ENCODE measurements around the gene CLCNKA. TPM values are rescaled to one million over a fixed set of nuclear protein-coding genes. Genes with fewer than 3 reads are reported as not detected.
"Not testable (repeated sequence)": the region's sequence is repeated elsewhere in the genome, so short reads cannot be mapped to it uniquely, and the experiment has no call there.

The CLCNKA gene
- polyA plus RNA-seq, 1 donor: 0.18 TPM

DNA sequence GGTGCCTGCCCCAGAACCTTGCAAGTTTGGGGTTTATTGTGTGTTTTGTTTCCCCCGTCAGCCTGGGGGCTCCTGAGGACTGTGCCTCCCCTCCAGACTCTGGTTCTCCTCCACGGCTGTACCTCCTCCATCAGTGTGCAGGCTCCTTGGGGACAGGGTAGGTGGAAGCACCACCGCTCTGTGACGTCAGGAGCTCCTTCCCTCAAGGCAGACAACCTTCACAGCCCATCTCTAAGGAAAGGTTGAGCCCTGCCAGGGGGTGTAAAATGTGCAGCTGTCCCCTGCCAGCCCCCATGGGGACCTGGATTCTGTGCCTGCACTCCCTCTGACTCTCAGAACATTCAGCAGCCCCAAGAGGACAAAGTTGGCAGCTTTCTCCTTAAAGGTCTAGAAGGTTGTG lies 3.5 kb upstream of the CLCNKA start:
- no peaks in the 10 kb centered on the region for H3K27me3 ChIP-seq (ENCODE audit: control insufficient read depth, insufficient read depth, low read length)
- peaks cover 6% of the 10 kb centered on the region for H3K9me3 ChIP-seq (ENCODE audit: control insufficient read depth, low read depth, low read length)
- H3K27ac ChIP-seq (ENCODE audit: low read length): peak overlapping the region; percentile 89
- WGBS (ENCODE audit: insufficient coverage, low lambda C conversion rate): no CpG with 5 or more reads among the region's 4 CpGs
- no peak for DNase-seq
- H3K36me3 ChIP-seq (ENCODE audit: control insufficient read depth, insufficient read depth, low read length): no peaks in the 10 kb centered on the region
- no peak overlapping the region for H3K4me3 ChIP-seq (ENCODE audit: low read length)
- peaks cover 29% of the 10 kb centered on the region for H3K4me1 ChIP-seq (ENCODE audit: control insufficient read depth, insufficient read depth, low read length)

- Histone ChIP-seq H3K4me1 (ENCODE audit: control insufficient read depth, insufficient read depth, low read length) (peaks cover 24% of the 10 kb centered on the region), H3K27me3 (ENCODE audit: control insufficient read depth, insufficient read depth, low read length) (no peaks in the 10 kb centered on the region), H3K4me3 (ENCODE audit: low read length) (no peak overlapping the region), H3K27ac (ENCODE audit: low read length) (peak overlapping the region; percentile 89), H3K36me3 (ENCODE audit: control insufficient read depth, insufficient read depth, low read length) (no peaks in the 10 kb centered on the region), H3K9me3 (ENCODE audit: control insufficient read depth, low read depth, low read length) (peaks cover 4% of the 10 kb centered on the region)
- no CpG with 5 or more reads among the region's 23 CpGs for WGBS (ENCODE audit: insufficient coverage, low lambda C conversion rate)
- DNase-seq: no peak
Observed at GRCh38 chr1:16018749-16019643, 2.8 kb upstream of the CLCNKA start.

DNA sequence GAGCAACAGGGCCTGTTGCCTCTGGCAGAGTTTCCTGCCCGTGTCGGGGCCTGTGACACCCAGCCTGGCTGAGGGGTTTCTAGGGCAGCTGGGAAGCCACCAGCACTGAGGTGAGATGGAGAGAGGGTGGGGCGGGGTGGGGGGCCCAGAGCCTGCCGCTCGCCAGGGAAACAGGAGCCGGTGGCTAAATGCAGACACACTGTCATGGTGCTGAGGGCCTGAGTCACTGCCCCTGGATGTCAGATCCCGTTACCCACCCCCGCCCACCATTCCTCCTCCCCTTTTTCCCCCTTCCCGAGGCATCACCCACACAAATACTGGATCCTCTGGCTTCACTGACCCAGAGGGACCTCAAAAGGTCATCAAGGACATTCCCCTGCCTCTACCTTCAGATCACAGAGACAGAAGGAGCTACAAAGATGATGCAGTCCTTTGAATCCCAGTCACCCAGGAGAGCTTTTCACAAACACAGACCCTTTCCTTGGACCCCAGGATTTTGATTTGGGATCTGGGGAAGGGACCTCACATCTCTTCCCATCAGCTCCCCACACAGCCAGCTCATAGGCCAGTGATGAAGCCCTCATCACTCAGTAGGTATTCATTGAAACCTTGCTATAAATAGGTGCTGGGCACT lies 2.1 kb upstream of the CLCNKA start:
- WGBS (ENCODE audit: insufficient coverage, low lambda C conversion rate): no CpG with 5 or more reads among the region's 9 CpGs
- H3K4me3 ChIP-seq (ENCODE audit: low read length): no peak overlapping the region
- peak overlapping the region; percentile 89 for H3K27ac ChIP-seq (ENCODE audit: low read length)
- peaks cover 24% of the 10 kb centered on the region for H3K4me1 ChIP-seq (ENCODE audit: control insufficient read depth, insufficient read depth, low read length)
- no peaks in the 10 kb centered on the region for H3K36me3 ChIP-seq (ENCODE audit: control insufficient read depth, insufficient read depth, low read length)
- H3K9me3 ChIP-seq (ENCODE audit: control insufficient read depth, low read depth, low read length): peaks cover 4% of the 10 kb centered on the region
- no peak for DNase-seq
- H3K27me3 ChIP-seq (ENCODE audit: control insufficient read depth, insufficient read depth, low read length): no peaks in the 10 kb centered on the region

GRCh38 chr1:16020325-16020724 lies 1.5 kb upstream of the CLCNKA start:
- no peak overlapping the region for H3K4me3 ChIP-seq (ENCODE audit: low read length)
- no peak for DNase-seq
- H3K27ac ChIP-seq (ENCODE audit: low read length): no peak overlapping the region

GRCh38 chr1:16020878-16021277 lies 958 bp upstream of the CLCNKA start:
- DNase-seq; H3K9me3 ChIP-seq (ENCODE audit: control insufficient read depth, low read depth, low read length); H3K27ac ChIP-seq (ENCODE audit: low read length); H3K4me3 ChIP-seq (ENCODE audit: low read length); H3K36me3 ChIP-seq (ENCODE audit: control insufficient read depth, insufficient read depth, low read length); H3K27me3 ChIP-seq (ENCODE audit: control insufficient read depth, insufficient read depth, low read length): not testable (repeated sequence)
- peaks cover 20% of the 10 kb centered on the region for H3K4me1 ChIP-seq (ENCODE audit: control insufficient read depth, insufficient read depth, low read length)
- no CpG with 5 or more reads among the region's 9 CpGs for WGBS (ENCODE audit: insufficient coverage, low lambda C conversion rate)

More at GRCh38 chr1:16020325-16020724, 1.5 kb upstream of the CLCNKA start:
- peaks cover 20% of the 10 kb centered on the region for H3K4me1 ChIP-seq (ENCODE audit: control insufficient read depth, insufficient read depth, low read length)
- no peaks in the 10 kb centered on the region for H3K36me3 ChIP-seq (ENCODE audit: control insufficient read depth, insufficient read depth, low read length)
- no peaks in the 10 kb centered on the region for H3K27me3 ChIP-seq (ENCODE audit: control insufficient read depth, insufficient read depth, low read length)
- no CpG with 5 or more reads among the region's 6 CpGs for WGBS (ENCODE audit: insufficient coverage, low lambda C conversion rate)
- peaks cover 4% of the 10 kb centered on the region for H3K9me3 ChIP-seq (ENCODE audit: control insufficient read depth, low read depth, low read length)

DNA sequence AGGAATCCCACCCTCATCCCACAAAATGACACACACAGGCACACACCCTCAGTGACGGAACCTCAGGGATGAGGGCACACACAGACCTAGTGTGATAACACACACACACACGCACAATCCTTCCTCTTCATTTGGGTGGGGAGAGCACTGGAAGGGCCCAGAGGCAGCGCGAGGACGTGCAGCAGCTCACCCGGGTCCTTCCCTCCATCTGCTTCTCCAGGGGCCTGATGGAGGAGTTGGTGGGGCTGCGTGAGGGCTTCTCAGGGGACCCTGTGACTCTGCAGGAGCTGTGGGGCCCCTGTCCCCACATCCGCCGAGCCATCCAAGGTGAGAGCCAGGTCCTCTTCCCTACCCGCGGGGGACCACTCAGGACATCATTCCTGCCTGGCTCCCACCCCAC lies 557 bp downstream of the CLCNKA start:
- H3K27ac ChIP-seq (ENCODE audit: low read length): no peak overlapping the region
- H3K4me3 ChIP-seq (ENCODE audit: low read length): no peak overlapping the region
- peaks cover 26% of the 10 kb centered on the region for H3K4me1 ChIP-seq (ENCODE audit: control insufficient read depth, insufficient read depth, low read length)
- no peaks in the 10 kb centered on the region for H3K36me3 ChIP-seq (ENCODE audit: control insufficient read depth, insufficient read depth, low read length)
- H3K9me3 ChIP-seq (ENCODE audit: control insufficient read depth, low read depth, low read length): no peaks in the 10 kb centered on the region
- no peaks in the 10 kb centered on the region for H3K27me3 ChIP-seq (ENCODE audit: control insufficient read depth, insufficient read depth, low read length)
- no CpG with 5 or more reads among the region's 11 CpGs for WGBS (ENCODE audit: insufficient coverage, low lambda C conversion rate)
- no peak for DNase-seq

DNA sequence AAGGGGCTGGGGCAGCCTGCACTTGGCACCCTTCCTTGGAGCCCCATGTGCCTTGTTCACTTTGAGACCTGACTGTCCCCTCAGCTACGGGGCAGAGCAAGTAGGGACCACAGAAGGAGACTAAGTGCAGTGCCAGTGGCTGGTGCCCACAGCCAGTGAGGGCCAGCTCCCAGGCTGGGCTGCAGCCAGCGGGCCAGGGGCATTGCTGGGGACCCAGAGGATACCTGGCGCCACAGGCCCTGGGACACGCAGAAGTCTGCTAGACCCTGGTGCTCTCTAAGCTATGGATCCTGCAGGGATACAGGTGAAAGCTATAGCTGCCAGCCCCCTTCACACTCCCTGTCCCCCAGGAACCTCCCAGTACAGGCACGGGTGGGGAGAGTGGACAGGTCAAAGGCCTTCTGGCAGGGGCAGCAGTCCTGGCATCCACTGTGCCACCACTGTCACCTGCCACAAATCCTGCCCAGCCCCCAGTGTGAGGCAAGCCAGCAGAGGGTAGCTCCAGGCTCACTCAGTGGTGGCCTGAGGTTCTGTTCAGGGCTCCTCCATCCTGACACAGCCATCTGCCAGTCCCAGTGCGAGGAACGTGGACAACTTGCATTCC lies 1.3 kb downstream of the CLCNKA start:
- H3K27ac ChIP-seq (ENCODE audit: low read length): no peak overlapping the region
- no CpG with 5 or more reads among the region's 7 CpGs for WGBS (ENCODE audit: insufficient coverage, low lambda C conversion rate)

GRCh38 chr1:16026302-16026701 lies 4.5 kb downstream of the CLCNKA start:
- WGBS (ENCODE audit: insufficient coverage, low lambda C conversion rate): no CpG with 5 or more reads among the region's 10 CpGs
- H3K4me1 ChIP-seq (ENCODE audit: control insufficient read depth, insufficient read depth, low read length): peaks cover 12% of the 10 kb centered on the region
- H3K27ac ChIP-seq (ENCODE audit: low read length); H3K27me3 ChIP-seq (ENCODE audit: control insufficient read depth, insufficient read depth, low read length); H3K4me3 ChIP-seq (ENCODE audit: low read length); DNase-seq; H3K36me3 ChIP-seq (ENCODE audit: control insufficient read depth, insufficient read depth, low read length); H3K9me3 ChIP-seq (ENCODE audit: control insufficient read depth, low read depth, low read length): not testable (repeated sequence)

More for the DNA sequence above, 1.3 kb downstream of the CLCNKA start:
- Histone ChIP-seq H3K36me3 (ENCODE audit: control insufficient read depth, insufficient read depth, low read length) (no peaks in the 10 kb centered on the region), H3K9me3 (ENCODE audit: control insufficient read depth, low read depth, low read length) (no peaks in the 10 kb centered on the region), H3K4me3 (ENCODE audit: low read length) (no peak overlapping the region), H3K27me3 (ENCODE audit: control insufficient read depth, insufficient read depth, low read length) (peaks cover under 1% of the 10 kb centered on the region), H3K4me1 (ENCODE audit: control insufficient read depth, insufficient read depth, low read length) (peaks cover 26% of the 10 kb centered on the region)
- no peak for DNase-seq

DNA sequence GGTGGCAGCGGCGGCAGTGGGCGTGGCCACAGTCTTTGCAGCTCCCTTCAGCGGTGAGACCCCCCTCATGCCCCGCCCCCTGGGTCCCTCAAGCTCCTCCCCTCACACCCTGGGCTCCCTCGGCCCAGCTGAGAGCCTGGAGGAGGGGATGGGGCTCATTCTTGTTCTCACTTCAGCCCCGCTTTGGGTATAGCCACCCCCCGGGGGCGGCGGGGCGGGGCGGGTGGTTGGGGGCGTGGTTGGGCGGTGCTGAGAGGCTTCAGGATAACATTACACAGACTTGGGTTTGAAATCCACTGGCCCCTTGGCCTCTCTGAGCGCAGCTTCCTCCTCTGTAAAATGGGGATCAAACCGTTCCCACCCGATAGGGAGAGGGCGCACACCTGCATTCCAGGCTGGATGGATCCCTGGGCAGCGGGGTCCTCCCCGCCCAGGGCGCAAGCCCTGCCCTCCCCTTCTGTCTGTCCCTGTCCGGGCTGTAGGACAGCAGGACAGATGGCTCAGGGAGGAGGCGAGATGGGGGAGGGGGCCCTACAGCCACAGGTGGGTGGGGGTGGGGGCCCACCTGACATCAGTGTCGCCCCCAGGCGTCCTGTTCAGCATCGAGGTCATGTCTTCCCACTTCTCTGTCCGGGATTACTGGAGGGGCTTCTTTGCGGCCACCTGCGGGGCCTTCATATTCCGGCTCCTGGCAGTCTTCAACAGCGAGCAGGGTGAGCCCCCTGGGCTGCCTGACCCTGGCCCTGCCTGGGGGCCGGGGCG lies 5.1 kb downstream of the CLCNKA start:
- WGBS (ENCODE audit: insufficient coverage, low lambda C conversion rate): no CpG with 5 or more reads among the region's 33 CpGs
- H3K27ac ChIP-seq (ENCODE audit: low read length): no peak overlapping the region

More for the DNA sequence above, 5.1 kb downstream of the CLCNKA start:
- H3K4me3 ChIP-seq (ENCODE audit: low read length): no peak overlapping the region
- peaks cover 7% of the 10 kb centered on the region for H3K4me1 ChIP-seq (ENCODE audit: control insufficient read depth, insufficient read depth, low read length)
- no peaks in the 10 kb centered on the region for H3K36me3 ChIP-seq (ENCODE audit: control insufficient read depth, insufficient read depth, low read length)
- no peaks in the 10 kb centered on the region for H3K9me3 ChIP-seq (ENCODE audit: control insufficient read depth, low read depth, low read length)
- peaks cover 5% of the 10 kb centered on the region for H3K27me3 ChIP-seq (ENCODE audit: control insufficient read depth, insufficient read depth, low read length)
- no peak for DNase-seq
